Activated CD4-positive, CD25-positive, alpha-beta regulatory T cell treated with anti-CD3 and anti-CD28 coated beads, Interleukin-2, amount 50 U/mL, for 16 hours (primary cell): ENCODE measurements around the gene TMPRSS9.
"Not testable (repeated sequence)": the region's sequence is repeated elsewhere in the genome, so short reads cannot be mapped to it uniquely, and the experiment has no call there.

ENCODE experiments used
- DNase-seq: peaks from one replicate; pipeline ENCODE4 v3.0.0-alpha.2; 2020; ENCODE audit warnings: low read depth, low spot score

The TMPRSS9 gene

GRCh38 chr19:2342656-2343288, 17.3 kb upstream of the TMPRSS9 start:
- DNase-seq = no peak

- DNase-seq = no peak
These were observed 16.6 kb upstream of the TMPRSS9 start for GRCh38 chr19:2343289-2343982.

GRCh38 chr19:2344381-2344870, 15.6 kb upstream of the TMPRSS9 start:
- no peak for DNase-seq

- no peak for DNase-seq
These were observed 15.0 kb upstream of the TMPRSS9 start for GRCh38 chr19:2345076-2345475.

- DNase-seq = no peak
These were observed 14.0 kb upstream of the TMPRSS9 start for GRCh38 chr19:2345794-2346663.

GRCh38 chr19:2349818-2350217, 10.2 kb upstream of the TMPRSS9 start:
- DNase-seq = not testable (repeated sequence)

GRCh38 chr19:2350656-2351055, 9.4 kb upstream of the TMPRSS9 start:
- DNase-seq = no peak

GRCh38 chr19:2351591-2351990, 8.5 kb upstream of the TMPRSS9 start:
- DNase-seq = no peak

- DNase-seq = no peak
These were observed 7.9 kb upstream of the TMPRSS9 start for GRCh38 chr19:2352121-2352520.

GRCh38 chr19:2353159-2353886, 6.7 kb upstream of the TMPRSS9 start:
- DNase-seq = no peak

GRCh38 chr19:2353887-2354592, 6.0 kb upstream of the TMPRSS9 start:
- DNase-seq = no peak

GRCh38 chr19:2354670-2355069, 5.4 kb upstream of the TMPRSS9 start:
- no peak for DNase-seq

- no peak for DNase-seq
These were observed 4.7 kb upstream of the TMPRSS9 start for GRCh38 chr19:2355168-2356035.

GRCh38 chr19:2356036-2356646, 3.9 kb upstream of the TMPRSS9 start:
- DNase-seq = no peak

GRCh38 chr19:2357279-2358206, 2.5 kb upstream of the TMPRSS9 start:
- DNase-seq = no peak

- DNase-seq = no peak
These were observed 1.4 kb upstream of the TMPRSS9 start for GRCh38 chr19:2358548-2359173.

- DNase-seq = no peak
These were observed 768 bp downstream of the TMPRSS9 start for GRCh38 chr19:2360833-2361232.
